GM23248 (cell line): ENCODE measurements around the gene ATAD1. TPM values are rescaled to one million over a fixed set of nuclear protein-coding genes. Genes with fewer than 3 reads are reported as not detected.

ENCODE experiments used
- DNase-seq: peaks from one replicate; pipeline ENCODE4 v3.0.0-alpha.2; 2015
- H2AFZ ChIP-seq: fragments of 200-600 bp; sonication (generic); 2 replicates; pipeline ENCODE4 v1.6.1; 2016; ENCODE audit warnings: antibody characterized with exemption
- H3F3A ChIP-seq: fragments of 200-600 bp; sonication (generic); 2 replicates; pipeline ENCODE4 v1.6.1; 2016; ENCODE audit warnings: mild to moderate bottlenecking, antibody characterized with exemption, mixed run types; ENCODE audit not compliant: insufficient read depth
- H3K27ac ChIP-seq: fragments of 200-600 bp; sonication (generic); 2 replicates; pipeline ENCODE4 v1.5.1; 2016; ENCODE audit warnings: mild to moderate bottlenecking
- H3K27me3 ChIP-seq: fragments of 200-600 bp; sonication (generic); replicated peaks from 2 replicates; pipeline ENCODE4 v1.6.1; 2016; ENCODE audit warnings: mild to moderate bottlenecking; ENCODE audit not compliant: insufficient read depth
- H3K36me3 ChIP-seq: fragments of 200-600 bp; sonication (generic); 2 replicates; pipeline ENCODE4 v1.6.1; 2016; ENCODE audit warnings: low read depth, mild to moderate bottlenecking
- H3K4me1 ChIP-seq: fragments of 200-600 bp; sonication (generic); 2 replicates; pipeline ENCODE4 v1.6.1; 2016; ENCODE audit warnings: mild to moderate bottlenecking; ENCODE audit not compliant: insufficient read depth
- H3K4me2 ChIP-seq: fragments of 200-600 bp; sonication (generic); one replicate; pipeline ENCODE4 v1.6.1; 2016; ENCODE audit warnings: mild to moderate bottlenecking; ENCODE audit not compliant: unreplicated experiment
- H3K4me3 ChIP-seq: fragments of 200-600 bp; sonication (generic); 2 replicates; pipeline ENCODE4 v1.5.1; 2016; ENCODE audit warnings: mild to moderate bottlenecking
- H3K79me2 ChIP-seq: fragments of 200-600 bp; sonication (generic); 2 replicates; pipeline ENCODE4 v1.6.1; 2016; ENCODE audit warnings: mild to moderate bottlenecking; ENCODE audit not compliant: insufficient read depth
- H3K9ac ChIP-seq: fragments of 200-600 bp; sonication (generic); 2 replicates; pipeline ENCODE4 v1.6.1; 2016; ENCODE audit warnings: mild to moderate bottlenecking
- H3K9me2 ChIP-seq: fragments of 200-600 bp; sonication (generic); 2 replicates; pipeline ENCODE4 v1.6.1; 2016; ENCODE audit warnings: mixed run types, mild to moderate bottlenecking, moderate library complexity; ENCODE audit not compliant: insufficient read depth
- H3K9me3 ChIP-seq: fragments of 200-600 bp; sonication (generic); one replicate; pipeline ENCODE4 v1.6.1; 2017; ENCODE audit warnings: low read depth
- H4K20me1 ChIP-seq: fragments of 200-600 bp; sonication (generic); 2 replicates; pipeline ENCODE4 v1.6.0; 2016; ENCODE audit not compliant: insufficient read depth
- EZH2 ChIP-seq: fragments of 200-600 bp; sonication (generic); IDR thresholded peaks from 2 replicates; pipeline ENCODE4 v1.6.1; 2018; ENCODE audit warnings: antibody characterized with exemption, mild to moderate bottlenecking; ENCODE audit not compliant: insufficient read depth, poor library complexity, severe bottlenecking
- EZH2phosphoT487 ChIP-seq: fragments of 200-600 bp; sonication (generic); IDR thresholded peaks from 2 replicates; pipeline ENCODE4 v1.6.1; 2018; ENCODE audit warnings: antibody characterized with exemption, moderate library complexity, mild to moderate bottlenecking, low read depth; ENCODE audit not compliant: insufficient read depth
- WGBS, 2 experiments: methylation state at CpG; one replicate each; pipeline ENCODE4 v1.1.6; 2015 to 2017; ENCODE audit warnings: low lambda C conversion rate in 2 of 2, low coverage in 1 of 2; ENCODE audit errors: missing lambda C conversion rate in 2 of 2; 5-methylcytosine and 5-hydroxymethylcytosine counted together
- in situ Hi-C: fragments of 300-500 bp; cut with MboI; formaldehyde crosslinking; loops from 2 replicates; pipeline ENCODE4 v1.15.0; 2020
- polyA plus RNA-seq: library from polyadenylated mRNA; unstranded; fragments of >200 nt; fragmentation: Nextera tagmentation; extraction: Ambion mirVana; gene quantifications from 2 replicates; pipeline ENCODE4 v1.2.1, GENCODE V29; 2016
- total RNA-seq: library from RNA; depleted of rRNA; stranded (reverse); fragments of >200 nt; shearing (Covaris generic); gene quantifications from 2 replicates; pipeline ENCODE4 v1.2.3, GENCODE V29; 2014; rRNA removed

Gene ATAD1
- 43.9 and 66.8 TPM in 2 replicates for total RNA-seq
- polyA plus RNA-seq = 52.4 and 52.8 TPM in 2 replicates

GRCh38 chr10:87817609-87818504 lies at the start of gene ATAD1:
Gene ATAD1 (minus strand): TSS chr10:87818226. CDS start chr10:87814599, 3,627 bp downstream.
- TF ChIP-seq EZH2phosphoT487 (no peak), EZH2 (no peak)
- in situ Hi-C loops = no loop called here
- WGBS, 2 experiments = 1% methylated on average over 60 of the region's 60 CpGs
- H3K36me3 ChIP-seq = peaks cover 17% of the 10 kb centered on the region
- no peaks in the 10 kb centered on the region for H3K9me2 ChIP-seq
- H3K9ac ChIP-seq = peak within 1 kb of the TSS; percentile 94
- no peaks in the 10 kb centered on the region for H3K27me3 ChIP-seq
- peak within 1 kb of the TSS; percentile 96 for H2AFZ ChIP-seq
- no peaks in the 10 kb centered on the region for H4K20me1 ChIP-seq
- peak; percentile 92 for DNase-seq
- H3K79me2 ChIP-seq = peaks cover 52% of the 10 kb centered on the region
- peak within 1 kb of the TSS; percentile 94 for H3K4me3 ChIP-seq
- peaks cover 27% of the 10 kb centered on the region for H3K4me1 ChIP-seq
- H3K4me2 ChIP-seq = peak within 1 kb of the TSS; percentile 89
- peak within 1 kb of the TSS; percentile 74 for H3K27ac ChIP-seq
- H3F3A ChIP-seq = 0 out of 2 replicates have a peak, but pooled peaks cover 8% of the 10 kb centered on the region
- no peaks in the 10 kb centered on the region for H3K9me3 ChIP-seq

GRCh38 chr10:87867453-87867852 lies 49.4 kb upstream of the ATAD1 start:
- Histone ChIP-seq H3K4me2 (peak overlapping the region; percentile 99), H3K79me2 (peaks cover 85% of the 10 kb centered on the region), H3K9me2 (no peaks in the 10 kb centered on the region), H3K27ac (no peak overlapping the region), H3K9me3 (no peaks in the 10 kb centered on the region), H2AFZ (no peak overlapping the region), H3K27me3 (no peaks in the 10 kb centered on the region), H4K20me1 (peaks cover 18% of the 10 kb centered on the region; the same call in 1 of the 2 replicates), H3K9ac (peak overlapping the region; percentile 94), H3K36me3 (0 out of 2 replicates have a peak, but pooled peaks cover 4% of the 10 kb centered on the region), H3F3A (peaks cover 20% of the 10 kb centered on the region), H3K4me3 (peak overlapping the region; percentile 98), H3K4me1 (peaks cover 39% of the 10 kb centered on the region)
- no peak for DNase-seq
- no peak for TF ChIP-seq EZH2
- no peak for TF ChIP-seq EZH2phosphoT487
- in situ Hi-C loops = no loop called here

- Histone ChIP-seq H3F3A (peaks cover 27% of the 10 kb centered on the region), H4K20me1 (peaks cover 18% of the 10 kb centered on the region; the same call in 1 of the 2 replicates)
- in situ Hi-C loops = no loop called here
Observed at GRCh38 chr10:87866412-87866974, 48.5 kb upstream of the ATAD1 start.

GRCh38 chr10:87865241-87865881 lies 47.3 kb upstream of the ATAD1 start:
- in situ Hi-C loops = no loop called here
- H3K36me3 ChIP-seq = no peaks in the 10 kb centered on the region
- no peak for TF ChIP-seq EZH2
- 0 to 2% methylated on average over 4 of the region's 4 CpGs for WGBS, 2 experiments
- peak overlapping the region; percentile 99 for H3K4me2 ChIP-seq
- H3K4me1 ChIP-seq = peaks cover 26% of the 10 kb centered on the region; the same call in 1 of the 2 replicates
- peak; percentile 47 for DNase-seq
- no peak overlapping the region for H2AFZ ChIP-seq
- H3K4me3 ChIP-seq = peak overlapping the region; percentile 98
- H4K20me1 ChIP-seq = peaks cover 12% of the 10 kb centered on the region; the same call in 1 of the 2 replicates
- H3K9me3 ChIP-seq = no peaks in the 10 kb centered on the region
- H3K27me3 ChIP-seq = no peaks in the 10 kb centered on the region
- peak overlapping the region; percentile 94 for H3K9ac ChIP-seq
- H3K79me2 ChIP-seq = peaks cover 64% of the 10 kb centered on the region
- peaks cover 38% of the 10 kb centered on the region for H3F3A ChIP-seq
- H3K9me2 ChIP-seq = no peaks in the 10 kb centered on the region
- H3K27ac ChIP-seq = peak overlapping the region; percentile 93

More at GRCh38 chr10:87866412-87866974, 48.5 kb upstream of the ATAD1 start:
- no peaks in the 10 kb centered on the region for H3K36me3 ChIP-seq
- H2AFZ ChIP-seq = no peak overlapping the region
- H3K4me1 ChIP-seq = peaks cover 36% of the 10 kb centered on the region
- peak overlapping the region; percentile 99 for H3K4me2 ChIP-seq
- H3K79me2 ChIP-seq = peaks cover 75% of the 10 kb centered on the region
- H3K27ac ChIP-seq = no peak overlapping the region
- DNase-seq = no peak
- H3K4me3 ChIP-seq = peak overlapping the region; percentile 98
- H3K9ac ChIP-seq = peak overlapping the region; percentile 94
- 1 to 2% methylated on average over 3 of the region's 3 CpGs for WGBS, 2 experiments
- no peaks in the 10 kb centered on the region for H3K9me2 ChIP-seq
- TF ChIP-seq EZH2phosphoT487 (no peak), EZH2 (no peak)
- no peaks in the 10 kb centered on the region for H3K27me3 ChIP-seq
- no peaks in the 10 kb centered on the region for H3K9me3 ChIP-seq
